ENCODE measurements around the gene BIN2. TPM values are rescaled to one million over a fixed set of nuclear protein-coding genes. Genes with fewer than 3 reads are reported as not detected.

The BIN2 gene
- total and polyA plus RNA-seq, 2 of the 13 experiments (the other 11 are each of a cell fraction or from before 2014, with no cell fraction given) = not detected

DNA sequence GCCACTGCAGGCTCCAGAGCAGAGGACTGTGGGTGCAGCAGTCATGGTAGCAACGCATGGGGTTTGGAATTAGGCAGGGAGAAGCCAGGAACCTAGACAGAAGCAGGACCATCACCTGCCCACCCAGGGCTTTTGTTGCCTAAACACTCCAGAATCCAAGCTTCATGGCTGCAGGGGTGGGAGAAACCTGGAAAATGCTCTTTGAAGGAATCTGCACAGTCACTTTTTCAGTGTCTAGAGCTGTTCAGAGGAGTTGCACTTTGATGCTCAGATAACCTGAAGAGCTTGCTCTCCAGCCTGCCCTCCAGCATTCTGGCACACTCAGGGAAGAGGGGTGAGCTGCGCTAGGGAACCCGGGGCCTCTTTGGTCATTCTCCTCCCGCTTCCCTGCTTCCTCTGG, 24.1 kb upstream of the BIN2 start:
- FAIRE-seq (no peak), ATAC-seq (no peak), DNase-seq (ENCODE audit: low spot score) (no peak)
- no peak overlapping the region for H3K4me3 ChIP-seq (replicated peaks in 1 of 3; ENCODE audit: insufficient read depth in 1 of 3, low read depth in 2 of 3, low read length in 3 of 3)
- no peak overlapping the region for H3K27ac ChIP-seq (ENCODE audit: extremely low read length, insufficient read depth, low read length)
- intact Hi-C loops (cut with micrococcal nuclease; ENCODE audit: unreplicated experiment) = loop anchor here (10.0 kb wide), 1 partner anchor 583 kb away; the partner anchor contains the start of gene ATF1
- H3K4me2 ChIP-seq (ENCODE audit: low read depth, low read length) = no peak overlapping the region
- H4K20me1 ChIP-seq (ENCODE audit: insufficient read depth, low read length) = no peaks in the 10 kb centered on the region
- 34% methylated on average over 4 of the region's 4 CpGs for WGBS (ENCODE audit: low lambda C conversion rate)
- H3K27me3 ChIP-seq (ENCODE audit: control insufficient read depth in 1 of 2, insufficient read depth in 2 of 2, low read length in 2 of 2) = peaks cover 0 to 2% of the 10 kb centered on the region in 2 experiments; a peak in 2 of 5 replicates
- H3K9ac ChIP-seq (ENCODE audit: insufficient read depth, low read depth, low read length) = no peak overlapping the region
- H3K79me2 ChIP-seq (ENCODE audit: insufficient read depth, low read length) = no peaks in the 10 kb centered on the region
- BruUV-seq (replicated peaks) = no TSS peak
- H3K36me3 ChIP-seq (replicated peaks in 1 of 2; ENCODE audit: control insufficient read depth in 1 of 2, insufficient read depth in 2 of 2, low read length in 2 of 2) = no peaks in the 10 kb centered on the region
- in situ Hi-C loops (cut with HindIII; ENCODE audit: extremely low pct_ligation_motif_present, low pct_unique_long_range_greater_than_20kb) = no loop called here
- ChIA-PET CTCF (ENCODE audit: low intra/inter-chr PET ratio, low total read pairs) (no interaction called here), POLR2A (no interaction called here)
- H2AFZ ChIP-seq (ENCODE audit: low read length) = no peak overlapping the region
- peaks cover 6% of the 10 kb centered on the region for H3K4me1 ChIP-seq (ENCODE audit: insufficient read depth, low read length)
- TF ChIP-seq, protein P1, sequence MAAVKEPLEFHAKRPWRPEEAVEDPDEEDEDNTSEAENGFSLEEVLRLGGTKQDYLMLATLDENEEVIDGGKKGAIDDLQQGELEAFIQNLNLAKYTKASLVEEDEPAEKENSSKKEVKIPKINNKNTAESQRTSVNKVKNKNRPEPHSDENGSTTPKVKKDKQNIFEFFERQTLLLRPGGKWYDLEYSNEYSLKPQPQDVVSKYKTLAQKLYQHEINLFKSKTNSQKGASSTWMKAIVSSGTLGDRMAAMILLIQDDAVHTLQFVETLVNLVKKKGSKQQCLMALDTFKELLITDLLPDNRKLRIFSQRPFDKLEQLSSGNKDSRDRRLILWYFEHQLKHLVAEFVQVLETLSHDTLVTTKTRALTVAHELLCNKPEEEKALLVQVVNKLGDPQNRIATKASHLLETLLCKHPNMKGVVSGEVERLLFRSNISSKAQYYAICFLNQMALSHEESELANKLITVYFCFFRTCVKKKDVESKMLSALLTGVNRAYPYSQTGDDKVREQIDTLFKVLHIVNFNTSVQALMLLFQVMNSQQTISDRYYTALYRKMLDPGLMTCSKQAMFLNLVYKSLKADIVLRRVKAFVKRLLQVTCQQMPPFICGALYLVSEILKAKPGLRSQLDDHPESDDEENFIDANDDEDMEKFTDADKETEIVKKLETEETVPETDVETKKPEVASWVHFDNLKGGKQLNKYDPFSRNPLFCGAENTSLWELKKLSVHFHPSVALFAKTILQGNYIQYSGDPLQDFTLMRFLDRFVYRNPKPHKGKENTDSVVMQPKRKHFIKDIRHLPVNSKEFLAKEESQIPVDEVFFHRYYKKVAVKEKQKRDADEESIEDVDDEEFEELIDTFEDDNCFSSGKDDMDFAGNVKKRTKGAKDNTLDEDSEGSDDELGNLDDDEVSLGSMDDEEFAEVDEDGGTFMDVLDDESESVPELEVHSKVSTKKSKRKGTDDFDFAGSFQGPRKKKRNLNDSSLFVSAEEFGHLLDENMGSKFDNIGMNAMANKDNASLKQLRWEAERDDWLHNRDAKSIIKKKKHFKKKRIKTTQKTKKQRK (IDR thresholded peaks at IDR 0.05; ENCODE audit: low read length) = no peak
- TF ChIP-seq, protein P2, sequence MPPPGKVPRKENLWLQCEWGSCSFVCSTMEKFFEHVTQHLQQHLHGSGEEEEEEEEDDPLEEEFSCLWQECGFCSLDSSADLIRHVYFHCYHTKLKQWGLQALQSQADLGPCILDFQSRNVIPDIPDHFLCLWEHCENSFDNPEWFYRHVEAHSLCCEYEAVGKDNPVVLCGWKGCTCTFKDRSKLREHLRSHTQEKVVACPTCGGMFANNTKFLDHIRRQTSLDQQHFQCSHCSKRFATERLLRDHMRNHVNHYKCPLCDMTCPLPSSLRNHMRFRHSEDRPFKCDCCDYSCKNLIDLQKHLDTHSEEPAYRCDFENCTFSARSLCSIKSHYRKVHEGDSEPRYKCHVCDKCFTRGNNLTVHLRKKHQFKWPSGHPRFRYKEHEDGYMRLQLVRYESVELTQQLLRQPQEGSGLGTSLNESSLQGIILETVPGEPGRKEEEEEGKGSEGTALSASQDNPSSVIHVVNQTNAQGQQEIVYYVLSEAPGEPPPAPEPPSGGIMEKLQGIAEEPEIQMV (CRISPR knock-in tag; IDR thresholded peaks at IDR 0.05; ENCODE audit: low read depth) = no peak
- TF ChIP-seq ZNF713 (CRISPR knock-in tag; IDR thresholded peaks at IDR 0.05) = no peak
- TF ChIP-seq, protein P3, sequence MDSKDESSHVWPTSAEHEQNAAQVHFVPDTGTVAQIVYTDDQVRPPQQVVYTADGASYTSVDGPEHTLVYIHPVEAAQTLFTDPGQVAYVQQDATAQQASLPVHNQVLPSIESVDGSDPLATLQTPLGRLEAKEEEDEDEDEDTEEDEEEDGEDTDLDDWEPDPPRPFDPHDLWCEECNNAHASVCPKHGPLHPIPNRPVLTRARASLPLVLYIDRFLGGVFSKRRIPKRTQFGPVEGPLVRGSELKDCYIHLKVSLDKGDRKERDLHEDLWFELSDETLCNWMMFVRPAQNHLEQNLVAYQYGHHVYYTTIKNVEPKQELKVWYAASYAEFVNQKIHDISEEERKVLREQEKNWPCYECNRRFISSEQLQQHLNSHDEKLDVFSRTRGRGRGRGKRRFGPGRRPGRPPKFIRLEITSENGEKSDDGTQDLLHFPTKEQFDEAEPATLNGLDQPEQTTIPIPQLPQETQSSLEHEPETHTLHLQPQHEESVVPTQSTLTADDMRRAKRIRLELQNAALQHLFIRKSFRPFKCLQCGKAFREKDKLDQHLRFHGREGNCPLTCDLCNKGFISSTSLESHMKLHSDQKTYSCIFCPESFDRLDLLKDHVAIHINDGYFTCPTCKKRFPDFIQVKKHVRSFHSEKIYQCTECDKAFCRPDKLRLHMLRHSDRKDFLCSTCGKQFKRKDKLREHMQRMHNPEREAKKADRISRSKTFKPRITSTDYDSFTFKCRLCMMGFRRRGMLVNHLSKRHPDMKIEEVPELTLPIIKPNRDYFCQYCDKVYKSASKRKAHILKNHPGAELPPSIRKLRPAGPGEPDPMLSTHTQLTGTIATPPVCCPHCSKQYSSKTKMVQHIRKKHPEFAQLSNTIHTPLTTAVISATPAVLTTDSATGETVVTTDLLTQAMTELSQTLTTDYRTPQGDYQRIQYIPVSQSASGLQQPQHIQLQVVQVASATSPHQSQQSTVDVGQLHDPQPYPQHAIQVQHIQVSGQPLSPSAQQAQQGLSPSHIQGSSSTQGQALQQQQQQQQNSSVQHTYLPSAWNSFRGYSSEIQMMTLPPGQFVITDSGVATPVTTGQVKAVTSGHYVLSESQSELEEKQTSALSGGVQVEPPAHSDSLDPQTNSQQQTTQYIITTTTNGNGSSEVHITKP (CRISPR knock-in tag; IDR thresholded peaks at IDR 0.05; ENCODE audit: low read depth) = no peak
- no peak for TF ChIP-seq ZNF33B (CRISPR knock-in tag; IDR thresholded peaks at IDR 0.05)
- TF ChIP-seq SP4 (CRISPR knock-in tag; IDR thresholded peaks at IDR 0.05) = no peak
- TF ChIP-seq ZNF253 (CRISPR knock-in tag; IDR thresholded peaks at IDR 0.05; ENCODE audit: borderline replicate concordance) = no peak
- no peak for TF ChIP-seq PRPF4 (IDR thresholded peaks at IDR 0.05; ENCODE audit: low read depth, low read length, poor library complexity, severe bottlenecking)
- TF ChIP-seq, protein P4, sequence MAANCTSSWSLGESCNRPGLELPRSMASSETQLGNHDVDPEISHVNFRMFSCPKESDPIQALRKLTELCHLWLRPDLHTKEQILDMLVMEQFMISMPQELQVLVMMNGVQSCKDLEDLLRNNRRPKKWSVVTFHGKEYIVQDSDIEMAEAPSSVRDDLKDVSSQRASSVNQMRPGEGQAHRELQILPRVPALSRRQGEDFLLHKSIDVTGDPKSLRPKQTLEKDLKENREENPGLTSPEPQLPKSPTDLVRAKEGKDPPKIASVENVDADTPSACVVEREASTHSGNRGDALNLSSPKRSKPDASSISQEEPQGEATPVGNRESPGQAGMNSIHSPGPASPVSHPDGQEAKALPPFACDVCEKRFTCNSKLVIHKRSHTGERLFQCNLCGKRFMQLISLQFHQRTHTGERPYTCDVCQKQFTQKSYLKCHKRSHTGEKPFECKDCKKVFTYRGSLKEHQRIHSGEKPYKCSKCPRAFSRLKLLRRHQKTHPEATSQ (CRISPR knock-in tag; IDR thresholded peaks at IDR 0.05; ENCODE audit: borderline replicate concordance) = no peak
- no peak for TF ChIP-seq JUNB (CRISPR knock-in tag; IDR thresholded peaks at IDR 0.05; ENCODE audit: borderline replicate concordance)
- TF ChIP-seq, protein P5, sequence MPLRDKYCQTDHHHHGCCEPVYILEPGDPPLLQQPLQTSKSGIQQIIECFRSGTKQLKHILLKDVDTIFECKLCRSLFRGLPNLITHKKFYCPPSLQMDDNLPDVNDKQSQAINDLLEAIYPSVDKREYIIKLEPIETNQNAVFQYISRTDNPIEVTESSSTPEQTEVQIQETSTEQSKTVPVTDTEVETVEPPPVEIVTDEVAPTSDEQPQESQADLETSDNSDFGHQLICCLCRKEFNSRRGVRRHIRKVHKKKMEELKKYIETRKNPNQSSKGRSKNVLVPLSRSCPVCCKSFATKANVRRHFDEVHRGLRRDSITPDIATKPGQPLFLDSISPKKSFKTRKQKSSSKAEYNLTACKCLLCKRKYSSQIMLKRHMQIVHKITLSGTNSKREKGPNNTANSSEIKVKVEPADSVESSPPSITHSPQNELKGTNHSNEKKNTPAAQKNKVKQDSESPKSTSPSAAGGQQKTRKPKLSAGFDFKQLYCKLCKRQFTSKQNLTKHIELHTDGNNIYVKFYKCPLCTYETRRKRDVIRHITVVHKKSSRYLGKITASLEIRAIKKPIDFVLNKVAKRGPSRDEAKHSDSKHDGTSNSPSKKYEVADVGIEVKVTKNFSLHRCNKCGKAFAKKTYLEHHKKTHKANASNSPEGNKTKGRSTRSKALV (CRISPR knock-in tag; IDR thresholded peaks at IDR 0.05) = no peak
- no peaks in the 10 kb centered on the region for H3K9me3 ChIP-seq (ENCODE audit: low read length)

All from HepG2 (cell line).